OCI-M2 (cell line): ENCODE results near the gene CPZ.

Experiments
- DNase-seq: peaks from one replicate; lab custom pipeline; 2025; ENCODE audit not compliant: unreplicated experiment; lab: John Stamatoyannopoulos, UW

The CPZ gene

GRCh38 chr4:8593264-8594096 lies 915 bp downstream of the CPZ start:
- DNase-seq: no peak

GRCh38 chr4:8594097-8595038 lies 1.8 kb downstream of the CPZ start:
- peak; percentile 3 for DNase-seq

DNA sequence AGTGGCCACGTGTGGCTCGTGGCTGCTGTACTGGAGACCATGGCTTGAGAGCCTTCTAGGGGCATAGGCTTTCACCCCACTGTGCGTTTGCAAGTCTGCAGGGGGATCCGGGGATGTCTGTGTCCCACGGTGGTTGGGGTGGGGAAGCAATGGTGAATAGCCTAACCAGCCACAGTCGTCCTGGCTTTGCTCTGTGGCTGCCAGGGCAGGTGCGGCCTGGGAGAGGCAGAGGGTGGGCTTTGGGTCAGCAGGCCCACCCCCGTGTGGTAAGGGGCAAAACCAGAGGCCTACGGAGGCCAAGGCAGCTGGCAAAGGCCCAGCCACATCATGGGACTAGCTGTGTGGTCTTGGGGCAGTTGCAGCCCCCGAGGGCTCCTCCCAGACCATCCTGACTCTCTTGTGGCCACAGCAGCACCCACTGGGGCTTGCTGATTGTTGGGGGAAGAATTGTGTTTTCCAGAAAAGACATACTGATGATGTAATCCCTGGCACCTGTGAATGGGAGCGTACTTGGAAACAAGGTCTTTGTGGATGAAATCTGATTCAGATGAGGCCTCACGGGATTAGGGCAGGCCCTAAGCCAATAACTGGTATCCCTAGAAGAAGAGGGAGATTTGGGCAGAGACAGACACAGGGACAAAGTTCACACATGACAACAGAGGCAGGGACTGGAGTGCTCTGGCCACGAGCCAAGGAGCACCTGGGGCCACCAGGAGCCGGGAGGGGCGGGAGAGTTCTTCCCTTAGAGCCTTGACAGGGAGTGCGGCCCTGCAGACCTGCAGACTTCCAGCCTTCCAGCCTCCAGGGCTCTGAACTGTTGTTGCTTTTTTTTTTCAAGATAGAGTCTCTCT lies 2.9 kb downstream of the CPZ start:
- no peak for DNase-seq

DNA sequence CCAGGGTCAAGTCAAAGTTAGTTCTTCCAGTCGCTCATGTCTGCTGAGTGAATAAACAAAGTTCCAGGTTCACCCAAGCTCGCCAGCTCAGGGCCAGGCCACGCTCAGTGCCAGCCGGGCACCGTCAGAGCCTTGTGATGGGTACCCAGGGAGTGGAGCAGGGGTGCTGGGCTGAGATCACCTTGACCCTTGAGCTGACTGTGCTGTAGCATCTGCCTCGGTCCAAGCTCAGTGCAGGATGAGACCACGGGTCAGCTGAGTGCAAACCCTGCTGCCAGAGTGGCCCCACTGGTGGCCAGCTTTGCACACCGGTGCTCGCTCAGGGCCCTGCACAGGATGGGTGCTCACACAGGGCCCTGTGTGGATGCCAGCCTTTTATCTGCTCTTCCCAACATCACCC lies 4.3 kb downstream of the CPZ start:
- no peak for DNase-seq

- no peak for DNase-seq
Measured at GRCh38 chr4:8597319-8597718, 4.8 kb downstream of the CPZ start.

GRCh38 chr4:8597791-8598190 lies 5.2 kb downstream of the CPZ start:
- DNase-seq: no peak

GRCh38 chr4:8598391-8599090 lies 6.0 kb downstream of the CPZ start:
- DNase-seq: no peak

DNA sequence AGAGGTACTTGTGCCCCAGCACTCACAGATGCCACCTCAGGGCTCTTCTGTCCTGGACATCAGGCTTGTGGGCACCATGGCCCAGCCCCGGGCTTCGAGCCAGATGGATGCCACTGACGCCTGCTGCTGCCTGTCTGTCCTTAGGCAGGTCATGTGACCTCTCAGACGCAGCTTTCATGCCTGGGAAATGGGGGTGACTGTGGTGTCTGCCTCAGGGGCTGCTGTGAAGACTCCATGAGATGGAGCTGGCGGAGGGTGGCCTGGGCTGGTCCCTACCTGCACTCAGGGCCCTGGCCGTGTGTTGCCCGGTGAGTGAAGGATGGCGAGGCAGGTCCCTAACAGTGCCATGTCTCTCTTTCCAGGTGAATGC lies 6.5 kb downstream of the CPZ start:
- no peak for DNase-seq

- no peak for DNase-seq
Measured at GRCh38 chr4:8599657-8600056, 7.1 kb downstream of the CPZ start.

- DNase-seq: no peak
Measured at GRCh38 chr4:8600266-8600665, 7.7 kb downstream of the CPZ start.

DNA sequence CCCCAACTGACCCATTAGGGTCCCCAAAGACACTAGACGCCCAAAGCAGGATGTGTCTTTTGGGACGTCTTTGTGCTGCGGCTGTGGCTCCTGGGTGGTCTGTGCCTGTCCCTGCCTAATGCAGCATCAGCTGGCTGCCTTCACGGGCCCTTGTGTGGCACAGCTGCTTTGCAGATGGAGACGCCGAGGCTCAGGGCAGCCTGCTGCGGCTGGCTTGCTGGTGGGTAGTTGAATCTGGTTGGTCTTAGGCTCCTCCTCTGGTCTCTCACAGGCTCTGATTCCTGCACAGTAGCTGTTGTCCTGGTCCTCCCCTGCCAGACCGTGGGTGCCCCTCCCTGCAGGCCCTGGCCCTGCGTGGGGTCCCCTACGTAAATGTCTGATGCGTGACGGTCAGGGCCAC lies 8.1 kb downstream of the CPZ start:
- DNase-seq: no peak

DNA sequence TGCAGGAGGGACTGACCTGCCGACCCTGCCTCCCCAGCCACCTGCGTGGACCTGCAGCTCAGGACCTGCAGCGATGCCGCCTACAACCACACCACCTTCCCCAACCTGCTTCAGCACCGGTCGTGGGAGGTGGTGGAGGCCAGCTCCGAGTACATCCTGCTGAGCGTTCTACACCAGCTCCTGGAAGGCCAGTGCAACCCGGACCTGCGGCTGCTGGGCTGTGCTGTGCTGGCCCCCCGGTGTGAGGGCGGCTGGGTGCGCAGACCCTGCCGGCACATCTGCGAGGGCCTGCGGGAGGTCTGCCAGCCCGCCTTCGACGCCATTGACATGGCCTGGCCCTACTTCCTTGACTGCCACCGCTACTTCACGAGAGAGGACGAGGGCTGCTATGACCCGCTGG lies 8.5 kb downstream of the CPZ start:
- DNase-seq: no peak

DNA sequence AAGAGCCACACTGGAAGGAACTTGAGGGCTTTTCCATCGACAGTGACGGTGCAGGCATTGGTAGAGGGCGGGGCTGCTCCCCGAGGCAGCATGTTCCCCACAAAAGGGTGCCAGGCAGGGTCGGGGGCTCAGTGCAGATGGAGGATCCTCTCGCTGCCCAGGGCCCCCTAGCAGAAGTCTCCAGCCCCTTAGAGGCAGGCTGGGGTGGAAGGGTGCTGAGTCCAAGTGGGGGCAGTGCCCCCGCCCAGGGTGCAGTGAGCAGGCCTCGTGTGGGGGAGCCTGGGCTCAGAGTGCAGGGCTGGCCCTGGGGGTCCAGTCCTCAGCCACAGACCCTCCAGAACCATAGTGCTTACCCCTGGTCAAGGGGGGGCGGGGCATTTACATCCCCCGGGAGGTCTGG lies 9.0 kb downstream of the CPZ start:
- DNase-seq: no peak

- no peak for DNase-seq
Measured at GRCh38 chr4:8602686-8603430, 10.3 kb downstream of the CPZ start.

DNA sequence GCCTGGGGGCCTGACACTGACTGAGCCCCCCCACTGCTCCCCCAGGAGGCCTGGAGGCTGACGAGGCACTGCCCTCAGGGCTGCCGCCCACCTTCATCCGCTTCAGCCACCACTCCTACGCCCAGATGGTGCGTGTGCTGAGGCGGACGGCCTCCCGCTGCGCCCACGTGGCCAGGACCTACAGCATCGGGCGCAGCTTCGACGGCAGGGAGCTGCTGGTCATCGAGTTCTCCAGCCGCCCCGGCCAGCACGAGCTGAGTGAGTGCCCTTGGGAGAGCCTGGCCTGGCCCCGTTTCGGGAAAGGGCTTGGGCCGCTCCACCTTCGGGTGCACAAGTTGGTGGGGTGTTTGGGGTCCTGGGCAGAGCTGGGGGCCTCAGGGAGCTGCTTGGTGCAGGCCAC lies 11.4 kb downstream of the CPZ start:
- DNase-seq: no peak

DNA sequence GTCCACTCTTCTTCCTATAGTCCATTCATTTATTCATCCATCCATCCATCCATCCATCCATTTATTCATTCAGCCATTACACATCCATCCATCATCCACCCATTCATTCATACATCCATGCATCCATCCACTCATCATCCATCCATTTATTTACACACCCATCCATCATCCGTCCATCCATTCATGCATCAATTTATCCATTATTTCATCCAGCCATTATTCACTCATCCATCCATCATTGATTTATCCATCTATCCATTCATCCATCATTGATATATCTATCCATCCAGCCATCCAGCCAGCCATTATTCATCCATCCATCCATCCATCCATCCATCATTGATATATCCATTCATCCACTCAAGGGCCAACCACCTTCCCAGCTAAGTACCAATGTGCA lies 12.7 kb downstream of the CPZ start:
- no peak for DNase-seq

DNA sequence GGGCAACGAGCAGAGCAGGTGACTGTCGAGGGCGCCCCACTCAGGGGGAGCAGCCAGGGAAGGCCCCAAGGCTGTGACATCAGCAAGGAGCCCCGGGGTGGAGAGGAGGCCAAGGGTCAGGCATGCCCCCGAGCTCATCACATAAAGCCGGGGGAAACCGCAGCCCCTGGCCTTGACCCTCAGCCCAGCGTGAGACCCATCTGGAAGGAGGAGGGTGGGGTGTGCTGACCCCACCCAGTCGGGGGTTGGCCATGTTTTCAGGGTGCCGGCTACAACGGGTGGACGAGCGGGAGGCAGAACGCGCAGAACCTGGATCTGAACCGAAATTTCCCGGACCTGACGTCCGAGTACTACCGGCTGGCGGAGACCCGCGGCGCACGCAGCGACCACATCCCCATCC lies 13.9 kb downstream of the CPZ start:
- no peak for DNase-seq

- no peak for DNase-seq
Measured at GRCh38 chr4:8606966-8607365, 14.4 kb downstream of the CPZ start.

- no peak for DNase-seq
Measured at GRCh38 chr4:8607603-8608481, 15.3 kb downstream of the CPZ start.
